HG03196 (cell line): Measurements from ENCODE around the gene LGALS9B.
"Not testable (repeated sequence)": the region's sequence is repeated elsewhere in the genome, so short reads cannot be mapped to it uniquely, and the experiment has no call there.

ENCODE experiments used
- ATAC-seq: cut with Tn5 transposase; IDR thresholded peaks from one replicate; pipeline ENCODE4 v1.9.1; 2021; ENCODE audit not compliant: unreplicated experiment

The LGALS9B gene

DNA sequence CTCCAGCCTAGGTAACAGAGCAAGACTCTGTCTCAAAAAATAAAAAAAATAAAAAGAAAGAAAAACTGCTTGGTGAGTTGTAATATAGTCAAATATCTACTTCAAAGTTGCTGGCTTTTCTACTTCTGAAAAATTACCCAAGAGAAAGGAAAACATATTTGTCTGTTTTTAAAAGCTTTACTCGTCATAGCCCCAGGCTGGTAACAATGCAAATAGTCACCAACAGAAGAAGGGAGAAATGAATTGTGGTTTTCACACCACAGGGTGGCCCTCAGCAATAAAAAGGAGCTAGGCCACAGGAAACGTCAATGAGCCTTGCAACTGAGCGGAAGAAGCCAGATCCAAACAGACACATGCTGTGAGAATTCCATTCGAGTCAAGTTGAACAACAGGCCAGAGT lies 1.8 kb upstream of the LGALS9B start:
- not testable (repeated sequence) for ATAC-seq

DNA sequence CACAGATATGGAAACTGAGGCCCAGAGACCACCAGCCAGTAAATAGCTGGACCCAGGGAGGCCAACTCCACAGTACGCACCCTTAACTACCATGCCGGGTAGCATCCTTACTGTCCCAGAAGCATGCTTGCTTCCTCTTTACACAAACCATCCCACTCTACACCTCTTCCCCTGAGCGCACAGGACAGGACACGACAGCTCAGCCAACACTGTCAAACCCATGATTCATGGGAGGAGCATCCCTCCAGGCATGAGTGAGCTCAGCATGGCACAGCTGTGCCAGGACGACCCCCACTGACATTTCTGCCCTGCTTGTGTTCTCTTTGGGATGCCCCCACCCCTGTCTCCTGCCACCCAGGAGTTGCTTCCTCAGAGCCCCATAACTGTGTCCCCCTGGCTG lies 340 bp downstream of the LGALS9B start:
- not testable (repeated sequence) for ATAC-seq

DNA sequence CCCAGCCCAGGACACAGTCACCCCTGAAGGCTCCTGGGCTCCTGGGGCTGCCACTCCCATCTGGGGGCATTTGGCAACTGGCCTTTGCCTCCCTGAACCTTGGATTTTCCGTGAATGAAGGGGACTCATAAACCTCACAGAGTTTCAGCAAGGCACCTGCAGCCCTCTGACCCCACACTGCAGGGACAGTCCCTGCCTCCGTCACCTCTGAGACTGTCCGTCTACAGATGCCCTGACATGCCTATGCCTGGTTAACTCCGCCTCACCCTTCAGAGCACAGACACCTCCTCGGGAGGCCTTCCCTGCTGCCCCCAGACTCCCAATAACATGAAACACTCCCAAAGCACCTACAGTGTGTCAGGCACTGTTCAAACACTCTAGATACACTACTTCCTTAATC lies 786 bp downstream of the LGALS9B start:
- not testable (repeated sequence) for ATAC-seq

DNA sequence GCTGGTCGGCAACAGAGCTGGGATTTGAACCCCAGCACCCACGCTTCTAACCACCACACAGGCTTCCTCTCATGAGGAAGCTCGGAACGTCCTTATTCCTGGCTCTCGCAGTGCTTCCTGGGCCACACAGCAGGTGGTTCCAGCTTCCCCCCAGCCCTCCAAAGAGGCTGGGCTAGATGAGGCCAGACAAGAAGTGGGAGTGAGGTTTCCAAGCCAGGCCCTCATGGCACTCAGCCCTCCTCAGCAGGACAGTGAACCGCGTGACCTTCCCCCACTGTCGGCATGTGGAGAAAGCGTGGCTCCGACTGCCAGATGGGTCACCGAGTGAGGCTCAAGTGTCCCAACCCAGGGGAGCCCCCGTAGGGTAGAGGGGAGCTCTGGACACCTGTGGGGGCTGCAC lies 1.8 kb downstream of the LGALS9B start:
- ATAC-seq: not testable (repeated sequence)

DNA sequence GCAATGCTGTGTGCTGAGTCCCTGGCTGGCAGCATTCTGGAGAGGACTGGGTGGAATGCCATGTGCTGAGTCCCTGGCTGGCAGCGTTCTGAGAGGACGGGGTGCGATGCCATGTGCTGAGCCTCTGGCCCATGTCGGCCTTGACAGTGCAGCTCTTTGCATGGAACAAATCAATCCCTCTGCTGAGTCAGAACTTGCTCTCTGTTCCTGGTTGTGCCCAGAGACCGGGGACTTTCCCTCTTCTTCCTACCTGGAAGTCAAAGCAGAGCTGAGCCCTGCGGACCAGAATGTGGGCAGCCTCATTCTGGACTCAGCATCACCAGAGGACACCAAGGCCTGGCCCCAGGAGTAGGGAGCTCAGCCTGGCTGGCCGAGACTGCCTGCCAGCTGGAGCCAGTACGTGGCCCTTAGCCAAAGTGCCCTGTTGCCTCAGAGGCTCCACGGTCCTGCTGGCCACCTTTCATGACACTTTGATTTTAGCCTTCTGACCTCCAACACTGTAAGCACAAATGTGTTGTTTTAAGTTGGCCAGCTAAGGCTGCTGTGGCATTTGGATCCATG lies 2.4 kb downstream of the LGALS9B start:
- ATAC-seq: not testable (repeated sequence)

DNA sequence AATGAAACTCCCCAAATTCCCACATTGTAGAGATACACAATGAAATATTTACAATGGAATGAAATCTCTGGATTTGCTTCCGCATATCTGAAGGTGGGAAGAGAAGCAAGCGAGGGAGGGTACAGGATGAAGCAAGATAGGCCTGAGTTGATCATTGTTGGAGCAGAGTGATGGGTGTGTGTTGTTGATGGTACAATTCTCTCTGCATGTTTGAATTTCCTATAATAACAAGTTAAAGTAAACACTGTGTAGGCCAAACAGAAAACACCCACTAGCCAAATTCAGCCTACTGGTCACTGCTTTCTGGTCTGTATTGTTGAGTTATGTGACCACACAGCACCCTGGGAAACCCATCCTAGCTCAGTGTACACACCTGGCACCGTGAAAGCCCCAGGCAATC lies 5.2 kb downstream of the LGALS9B start:
- ATAC-seq: not testable (repeated sequence)

DNA sequence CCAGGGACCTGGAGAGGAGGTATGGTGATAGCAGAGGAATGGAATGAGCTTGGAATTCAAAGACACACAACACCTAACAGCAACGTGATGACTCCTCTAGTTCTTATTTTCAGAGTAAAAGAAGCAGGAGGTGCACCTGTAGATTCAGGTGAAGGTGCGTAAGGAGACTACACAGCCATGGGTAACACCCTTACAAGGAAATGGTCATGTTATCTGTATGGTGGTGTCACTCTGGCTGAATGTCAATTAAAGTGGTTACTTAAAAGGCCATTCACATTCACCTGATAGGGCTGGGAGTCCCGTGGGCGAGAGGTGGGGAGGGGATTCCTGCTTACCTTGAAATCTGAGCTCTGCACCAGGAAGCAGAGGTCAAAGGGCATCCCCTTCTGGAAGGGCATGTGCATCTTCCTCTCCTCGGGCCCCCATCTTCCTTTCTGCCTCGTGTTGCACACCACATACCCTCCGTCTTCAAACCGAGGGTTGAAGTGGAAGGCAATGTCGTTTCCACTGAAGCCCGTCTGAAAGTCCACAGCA lies 9.4 kb downstream of the LGALS9B start:
- ATAC-seq: not testable (repeated sequence)

DNA sequence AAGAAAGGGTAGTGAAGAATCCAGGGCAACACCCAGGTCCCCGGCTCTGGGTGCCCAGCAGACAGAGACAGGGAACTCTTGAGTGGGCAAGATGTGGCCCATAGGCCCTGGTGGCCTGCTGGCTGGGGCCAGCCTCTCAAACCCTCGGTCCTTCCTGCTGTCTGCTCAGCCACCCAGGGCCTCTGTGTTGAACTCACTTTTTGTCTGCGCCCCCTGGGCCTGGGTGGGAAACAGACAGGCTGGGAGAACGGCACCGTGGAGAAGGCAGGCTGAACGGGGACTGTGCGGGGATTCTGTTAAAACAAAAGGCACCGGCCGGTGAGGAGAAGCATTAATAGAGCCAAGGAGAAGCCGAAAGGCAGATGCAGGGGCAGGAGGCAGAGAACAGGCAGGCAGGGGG lies 12.2 kb downstream of the LGALS9B start:
- not testable (repeated sequence) for ATAC-seq

DNA sequence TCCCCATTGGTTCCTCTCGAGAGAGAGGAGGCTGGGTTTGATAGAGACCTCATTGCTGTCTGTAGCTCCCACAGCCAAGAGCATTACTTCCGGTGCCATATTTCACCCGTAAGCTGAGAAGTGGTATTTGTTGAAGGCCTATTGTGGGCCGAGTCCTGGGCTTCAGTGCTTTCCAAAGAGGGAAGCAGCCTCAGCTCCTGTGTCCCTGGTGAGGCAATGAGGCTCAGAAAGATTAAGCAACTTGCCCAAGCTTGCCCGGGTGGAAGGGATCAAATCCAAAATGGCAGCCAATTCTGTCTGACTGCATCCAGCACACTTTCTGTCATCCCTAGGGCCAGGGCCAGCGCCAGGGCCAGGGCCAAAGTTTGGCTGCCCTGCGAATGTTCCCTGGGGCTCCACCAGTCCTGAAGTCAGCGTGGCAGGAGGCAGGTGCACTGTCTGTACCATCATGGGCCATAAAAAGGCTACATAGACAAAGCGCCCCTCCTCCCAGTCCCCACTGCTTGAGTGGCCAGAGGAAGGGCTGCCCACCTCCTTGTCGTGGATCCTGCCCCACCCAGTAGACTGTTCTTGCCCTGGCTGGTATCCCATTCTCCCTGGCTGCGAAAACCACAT lies 13.4 kb downstream of the LGALS9B start:
- not testable (repeated sequence) for ATAC-seq

DNA sequence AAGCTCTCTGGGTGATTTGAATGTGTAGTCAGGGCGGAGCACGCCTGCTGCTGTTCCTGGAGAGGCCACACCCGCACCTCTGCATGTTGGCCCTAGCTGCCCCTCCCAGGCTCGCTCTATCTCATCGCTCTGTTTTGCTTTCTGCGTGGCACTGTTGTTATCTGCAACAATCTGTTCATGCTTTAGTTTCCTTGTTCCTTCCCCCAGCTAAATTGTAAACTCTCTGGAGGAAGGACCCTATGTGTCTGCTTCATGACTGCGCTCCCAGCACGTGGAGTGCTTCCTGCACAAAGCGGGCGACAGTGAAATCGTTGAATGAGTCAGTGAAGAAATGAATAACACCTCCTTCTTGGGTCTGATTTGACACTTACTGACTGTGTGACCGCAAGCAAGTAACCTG lies 16.5 kb downstream of the LGALS9B start:
- peak; percentile 61 for ATAC-seq

DNA sequence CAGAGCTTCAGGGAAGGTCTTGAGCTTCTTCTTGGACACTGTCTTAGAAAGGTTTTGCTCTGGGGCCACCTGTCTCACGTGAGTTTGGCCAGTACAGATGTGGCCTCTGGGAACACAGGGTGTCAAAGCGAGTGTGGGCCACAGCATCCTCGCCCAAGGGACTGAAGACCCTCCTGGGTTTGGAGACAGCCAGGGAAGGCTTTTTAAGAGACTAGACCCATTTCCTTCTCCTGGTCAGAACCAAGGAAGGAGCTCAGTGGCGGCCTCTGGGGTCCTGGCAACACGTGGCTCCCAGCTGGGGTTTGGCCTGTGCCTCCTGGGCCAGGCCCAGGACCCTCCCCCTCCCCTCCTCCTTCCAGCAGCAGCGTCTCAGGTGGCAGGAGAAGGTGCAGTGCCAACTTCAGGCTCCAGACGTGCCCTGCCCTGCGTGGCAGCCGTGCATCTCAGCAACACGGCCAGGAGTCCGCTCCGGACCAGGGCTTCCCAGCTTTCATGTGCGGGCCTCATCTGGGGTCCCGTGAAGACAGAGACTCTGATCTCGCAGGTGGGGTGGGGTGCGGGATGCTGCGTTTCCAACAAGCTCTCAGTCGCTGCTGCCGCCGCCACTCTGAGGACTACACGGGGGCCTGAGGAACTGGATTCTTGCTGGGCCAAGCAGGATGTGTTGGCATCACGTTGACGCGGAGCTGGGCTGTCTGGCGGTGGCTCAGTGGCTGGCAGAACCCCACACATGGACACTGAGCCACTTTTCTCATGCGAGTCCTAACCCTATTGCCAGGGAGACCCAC lies 19.6 kb downstream of the LGALS9B start:
- not testable (repeated sequence) for ATAC-seq

DNA sequence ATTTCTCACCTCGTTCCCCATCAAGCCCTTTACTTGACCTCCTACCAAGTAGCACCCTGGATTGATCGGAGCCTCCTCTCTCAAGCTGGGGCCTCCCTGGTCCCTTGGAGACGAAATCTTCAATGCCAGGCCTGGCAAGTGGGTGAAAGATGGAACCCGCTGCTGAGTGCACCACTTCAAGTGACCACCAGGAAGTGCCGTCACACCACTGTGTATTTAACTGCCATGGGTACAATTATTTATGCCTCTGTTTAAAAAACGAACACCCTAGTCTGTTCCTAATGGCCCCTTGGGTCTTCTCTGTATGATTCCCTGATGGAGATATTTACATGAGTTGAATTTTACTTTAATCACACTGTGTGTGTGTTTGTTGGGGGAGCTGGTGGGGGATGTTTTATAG lies 20.4 kb downstream of the LGALS9B start:
- not testable (repeated sequence) for ATAC-seq

DNA sequence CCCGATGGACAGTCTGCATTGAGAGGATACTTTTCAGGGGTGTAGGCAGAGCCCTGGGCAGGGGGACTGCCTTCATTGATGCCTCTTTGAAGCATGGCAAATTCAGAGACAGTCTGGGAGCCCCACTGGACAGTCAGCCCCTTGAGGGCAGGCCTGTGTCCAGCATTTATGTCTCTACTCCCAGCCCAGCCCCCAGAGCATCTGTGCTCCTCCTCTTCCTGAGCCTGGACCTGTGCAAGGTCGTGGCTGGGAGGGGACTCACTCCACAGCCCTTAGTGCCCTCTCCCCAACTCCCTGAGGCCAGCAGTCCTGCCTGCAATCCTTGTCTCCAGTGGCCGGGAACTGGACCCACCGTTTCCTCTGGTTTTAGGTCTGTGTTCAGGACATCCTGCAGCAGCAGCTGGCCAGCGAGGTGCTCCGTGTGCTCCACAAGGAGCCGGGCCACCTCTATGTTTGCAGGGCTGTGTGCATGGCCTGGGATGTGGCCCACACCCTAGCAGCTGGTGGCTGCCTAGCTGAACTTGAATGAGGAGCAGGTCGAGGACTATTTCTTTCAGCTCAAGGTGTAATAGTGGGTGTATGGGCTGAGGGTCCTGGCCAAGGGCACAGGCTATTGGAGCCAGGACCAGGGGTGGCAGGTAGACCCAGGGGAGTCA lies 22.6 kb downstream of the LGALS9B start:
- ATAC-seq: not testable (repeated sequence)

DNA sequence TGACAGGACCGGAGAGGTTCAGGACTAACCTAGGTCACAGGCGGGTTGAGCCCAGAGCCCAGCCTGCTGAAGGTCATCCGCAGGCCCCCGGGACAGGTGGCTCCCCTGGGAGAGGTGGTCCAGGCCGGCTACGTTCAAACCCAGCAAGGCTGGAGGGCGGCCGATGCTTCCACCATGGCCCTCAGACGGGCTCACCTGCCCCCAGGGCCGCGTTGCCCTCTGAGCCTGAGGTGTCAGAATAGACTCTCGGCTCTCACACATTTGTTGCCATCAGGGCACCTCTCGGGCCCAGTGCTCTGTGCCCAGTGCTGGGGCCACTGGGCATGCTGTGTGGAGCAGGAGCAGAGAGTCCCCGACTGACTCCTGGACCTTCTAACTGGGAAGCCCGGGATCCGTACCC lies 23.2 kb downstream of the LGALS9B start:
- not testable (repeated sequence) for ATAC-seq

DNA sequence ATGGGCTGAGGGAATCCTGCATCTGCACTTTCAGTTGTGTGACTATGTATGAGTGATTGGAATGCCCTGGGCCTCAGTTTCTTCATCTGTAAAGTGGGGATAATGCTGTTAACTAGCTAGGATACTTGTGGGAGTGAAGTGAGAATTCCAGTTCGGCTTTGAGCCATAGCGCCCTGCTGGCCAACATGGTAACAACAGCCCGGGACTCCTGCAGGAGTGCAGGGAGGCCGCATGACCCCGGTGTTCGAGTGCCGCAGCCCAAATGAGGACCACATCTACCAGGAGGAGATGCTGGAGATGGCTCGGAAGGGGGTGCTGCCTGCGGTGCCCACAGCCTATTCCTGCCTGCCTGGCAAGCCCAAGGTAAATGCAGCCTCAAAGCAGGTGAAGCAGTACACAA lies 23.7 kb downstream of the LGALS9B start:
- not testable (repeated sequence) for ATAC-seq

DNA sequence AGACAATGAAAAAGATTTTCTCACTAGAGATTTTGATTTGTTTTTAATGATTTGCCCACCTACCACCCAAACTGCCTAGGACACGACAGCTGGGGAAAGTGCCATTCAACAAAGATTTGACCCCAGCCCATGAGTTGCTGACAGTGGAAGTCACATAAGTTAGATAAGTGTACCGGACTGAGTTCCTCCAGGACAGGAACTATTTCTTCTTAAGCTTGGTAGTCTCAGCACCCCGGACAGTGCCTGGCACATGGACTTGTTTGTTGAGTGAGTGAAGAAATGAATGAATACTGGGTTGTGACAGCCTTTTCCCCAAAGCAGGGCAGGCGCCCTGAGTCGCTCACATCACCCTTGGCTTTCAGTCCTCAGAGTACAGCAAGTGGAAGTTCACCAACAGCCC lies 26.7 kb downstream of the LGALS9B start:
- ATAC-seq: not testable (repeated sequence)

DNA sequence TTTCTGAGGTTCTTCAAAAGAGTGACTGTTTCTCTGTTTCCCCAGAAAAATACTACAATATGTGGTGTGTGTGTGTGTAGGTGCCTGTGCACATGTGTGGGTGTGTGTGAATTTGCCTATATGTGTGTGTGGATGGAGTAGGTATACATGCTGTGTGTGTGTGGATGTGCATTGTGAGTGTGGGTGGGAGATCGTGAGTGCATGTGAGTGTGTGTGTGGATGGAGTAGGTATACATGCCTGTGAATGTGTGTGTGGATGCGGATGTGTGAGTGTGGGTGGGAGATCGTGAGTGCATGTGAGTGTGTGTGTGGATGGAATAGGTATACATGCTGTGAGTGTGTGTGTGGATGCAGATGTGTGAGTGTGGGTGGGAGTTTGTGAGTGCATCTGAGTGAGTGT lies 32.2 kb downstream of the LGALS9B start:
- not testable (repeated sequence) for ATAC-seq

DNA sequence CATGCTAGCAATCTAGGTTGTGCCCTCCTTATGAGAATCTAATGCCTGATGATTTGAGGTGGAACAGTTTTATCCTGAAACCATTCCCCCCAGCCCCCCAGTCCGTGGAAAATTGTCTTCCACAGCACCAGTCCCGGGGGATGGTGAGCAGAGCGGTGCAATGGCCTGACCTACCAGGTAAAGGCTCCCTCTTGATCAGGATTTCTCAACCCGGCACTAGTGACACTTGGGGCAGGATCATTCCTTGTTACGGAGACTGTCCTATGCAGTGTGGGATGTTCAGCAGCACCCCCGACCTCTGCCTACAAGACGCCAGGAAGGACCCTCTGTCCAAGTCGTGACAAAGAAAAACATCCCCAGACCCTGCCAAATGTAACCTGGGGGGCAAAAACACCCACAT lies 34.0 kb downstream of the LGALS9B start:
- ATAC-seq: not testable (repeated sequence)

DNA sequence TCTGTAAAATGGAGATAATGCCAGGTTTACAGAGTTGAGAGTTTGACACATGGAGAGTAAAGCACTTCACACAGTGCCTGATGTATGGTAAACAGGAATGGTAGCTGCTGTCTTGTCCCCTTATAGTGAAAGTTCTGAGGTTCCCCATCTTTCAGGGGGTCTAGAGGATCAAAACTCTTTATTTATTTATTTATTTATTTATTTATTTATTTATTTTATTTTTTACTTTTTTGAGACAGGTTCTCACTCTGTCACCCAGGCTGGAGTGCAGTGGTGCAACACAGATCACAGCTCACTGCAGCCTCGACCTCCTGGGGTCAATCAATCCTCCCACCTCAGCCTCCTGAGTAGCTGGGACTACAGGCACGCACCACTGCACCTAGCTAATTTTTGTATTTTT lies 40.1 kb downstream of the LGALS9B start:
- ATAC-seq: not testable (repeated sequence)

DNA sequence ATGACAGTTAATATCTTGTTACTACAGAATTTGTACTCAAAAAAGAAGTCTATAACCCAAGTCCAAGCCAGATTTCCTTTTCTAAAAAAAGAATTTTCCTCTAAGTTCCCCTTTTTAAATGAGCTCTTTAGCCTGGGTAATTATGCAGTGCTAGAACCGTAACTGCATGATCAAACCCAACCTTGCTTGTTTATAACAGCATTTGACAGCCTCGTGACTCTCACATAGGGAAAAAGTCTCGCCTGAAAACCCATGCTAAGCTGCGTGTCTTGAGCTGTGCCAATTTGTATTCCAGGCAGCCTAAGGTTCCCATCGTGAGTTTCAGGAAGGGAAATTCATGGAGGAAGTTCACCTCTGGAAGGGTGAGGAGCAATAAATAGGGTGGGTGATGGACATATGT lies 44.5 kb downstream of the LGALS9B start:
- not testable (repeated sequence) for ATAC-seq

DNA sequence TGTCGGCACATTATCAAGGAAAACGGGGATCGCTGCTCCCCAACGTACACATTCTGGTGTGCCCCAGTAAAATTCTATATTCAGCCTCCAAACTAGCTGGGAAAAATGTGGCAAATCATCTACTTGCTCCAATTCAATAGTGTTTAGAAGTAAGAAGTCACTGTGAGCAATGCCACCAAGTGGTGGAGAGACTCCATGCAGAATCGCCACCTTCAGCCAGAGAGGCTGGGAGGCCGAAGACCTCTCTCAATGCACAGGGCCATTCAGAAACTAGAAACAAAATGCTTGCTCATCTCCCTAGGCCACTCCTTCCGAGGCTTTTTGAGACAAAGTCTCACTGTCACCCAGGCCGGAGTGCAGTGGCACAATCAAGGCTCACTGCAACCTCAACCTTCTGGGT lies 48.5 kb downstream of the LGALS9B start:
- ATAC-seq: not testable (repeated sequence)
